HG03520 (cell line): ENCODE data around the gene NES.

ENCODE experiments used
- ATAC-seq: cut with Tn5 transposase; IDR thresholded peaks from one replicate; pipeline ENCODE4 v1.9.1; 2021; ENCODE audit warnings: mild to moderate bottlenecking, moderate library complexity; ENCODE audit not compliant: unreplicated experiment

The NES gene, protein sequence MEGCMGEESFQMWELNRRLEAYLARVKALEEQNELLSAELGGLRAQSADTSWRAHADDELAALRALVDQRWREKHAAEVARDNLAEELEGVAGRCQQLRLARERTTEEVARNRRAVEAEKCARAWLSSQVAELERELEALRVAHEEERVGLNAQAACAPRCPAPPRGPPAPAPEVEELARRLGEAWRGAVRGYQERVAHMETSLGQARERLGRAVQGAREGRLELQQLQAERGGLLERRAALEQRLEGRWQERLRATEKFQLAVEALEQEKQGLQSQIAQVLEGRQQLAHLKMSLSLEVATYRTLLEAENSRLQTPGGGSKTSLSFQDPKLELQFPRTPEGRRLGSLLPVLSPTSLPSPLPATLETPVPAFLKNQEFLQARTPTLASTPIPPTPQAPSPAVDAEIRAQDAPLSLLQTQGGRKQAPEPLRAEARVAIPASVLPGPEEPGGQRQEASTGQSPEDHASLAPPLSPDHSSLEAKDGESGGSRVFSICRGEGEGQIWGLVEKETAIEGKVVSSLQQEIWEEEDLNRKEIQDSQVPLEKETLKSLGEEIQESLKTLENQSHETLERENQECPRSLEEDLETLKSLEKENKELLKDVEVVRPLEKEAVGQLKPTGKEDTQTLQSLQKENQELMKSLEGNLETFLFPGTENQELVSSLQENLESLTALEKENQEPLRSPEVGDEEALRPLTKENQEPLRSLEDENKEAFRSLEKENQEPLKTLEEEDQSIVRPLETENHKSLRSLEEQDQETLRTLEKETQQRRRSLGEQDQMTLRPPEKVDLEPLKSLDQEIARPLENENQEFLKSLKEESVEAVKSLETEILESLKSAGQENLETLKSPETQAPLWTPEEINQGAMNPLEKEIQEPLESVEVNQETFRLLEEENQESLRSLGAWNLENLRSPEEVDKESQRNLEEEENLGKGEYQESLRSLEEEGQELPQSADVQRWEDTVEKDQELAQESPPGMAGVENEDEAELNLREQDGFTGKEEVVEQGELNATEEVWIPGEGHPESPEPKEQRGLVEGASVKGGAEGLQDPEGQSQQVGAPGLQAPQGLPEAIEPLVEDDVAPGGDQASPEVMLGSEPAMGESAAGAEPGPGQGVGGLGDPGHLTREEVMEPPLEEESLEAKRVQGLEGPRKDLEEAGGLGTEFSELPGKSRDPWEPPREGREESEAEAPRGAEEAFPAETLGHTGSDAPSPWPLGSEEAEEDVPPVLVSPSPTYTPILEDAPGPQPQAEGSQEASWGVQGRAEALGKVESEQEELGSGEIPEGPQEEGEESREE (N-terminal part only)

DNA sequence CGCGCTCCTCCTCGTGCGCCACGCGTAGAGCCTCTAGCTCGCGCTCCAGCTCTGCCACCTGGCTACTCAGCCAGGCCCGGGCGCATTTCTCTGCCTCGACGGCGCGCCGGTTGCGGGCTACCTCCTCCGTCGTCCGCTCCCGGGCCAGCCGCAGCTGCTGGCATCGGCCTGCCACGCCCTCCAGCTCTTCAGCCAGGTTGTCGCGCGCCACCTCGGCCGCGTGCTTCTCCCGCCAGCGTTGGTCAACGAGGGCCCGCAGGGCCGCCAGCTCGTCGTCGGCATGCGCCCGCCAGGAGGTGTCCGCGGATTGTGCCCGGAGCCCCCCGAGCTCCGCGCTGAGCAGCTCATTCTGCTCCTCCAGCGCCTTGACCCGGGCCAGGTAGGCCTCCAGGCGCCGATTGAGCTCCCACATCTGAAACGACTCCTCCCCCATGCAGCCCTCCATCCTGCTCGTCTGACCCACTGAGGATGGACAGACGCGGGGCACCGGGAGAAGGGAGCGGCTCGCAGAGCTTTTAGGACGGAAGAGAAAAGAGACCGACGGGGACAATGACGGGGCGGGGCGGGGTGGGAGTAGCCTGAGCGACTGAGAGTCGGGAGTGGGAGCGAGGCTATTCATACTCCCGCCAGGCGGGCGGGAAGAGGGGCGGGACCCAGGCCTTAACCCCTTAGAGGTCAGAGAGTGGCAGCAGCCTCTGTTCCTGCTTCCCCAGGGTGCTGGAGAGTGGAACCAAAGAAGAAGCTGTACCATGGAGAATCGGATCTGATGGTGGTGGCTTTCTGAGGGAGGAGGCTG lies at the start of gene NES:
TSS of gene NES (minus strand) at position 588 of the 796 bp plus-strand sequence. CDS start at position 445, 143 bp downstream.
- no peak for ATAC-seq

DNA sequence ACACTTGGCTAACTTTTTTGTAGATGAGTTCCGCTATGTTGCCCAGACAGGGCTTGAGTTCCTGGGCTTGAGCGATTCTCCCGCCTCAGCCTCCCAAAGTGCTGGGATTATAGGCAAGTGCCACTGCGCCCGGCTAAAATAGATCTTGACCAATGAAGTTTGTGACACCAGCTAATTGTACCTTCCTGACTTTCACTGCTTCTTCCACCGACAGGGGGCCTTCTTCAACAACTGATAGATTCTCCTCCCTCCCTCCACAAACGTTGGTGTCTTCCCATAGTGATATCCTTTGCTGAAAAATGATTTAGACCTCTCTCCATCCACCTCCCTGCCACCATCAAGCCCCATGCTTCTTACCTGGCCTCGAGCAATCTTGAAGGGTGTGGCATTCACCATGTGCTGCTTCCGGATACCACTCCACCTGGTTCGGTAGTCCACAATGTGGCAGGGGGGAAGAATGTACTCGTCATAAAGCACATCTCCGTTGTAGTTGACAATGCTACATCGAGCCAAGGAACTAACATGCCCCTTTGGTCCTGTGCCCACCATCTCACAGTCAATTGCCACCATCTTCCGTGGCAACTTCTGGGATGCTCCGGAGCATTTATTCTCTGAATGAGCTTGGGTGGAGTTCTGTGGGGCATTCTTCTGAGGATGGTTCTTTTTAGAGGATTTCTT lies 49.5 kb upstream of the NES start:
- no peak for ATAC-seq

DNA sequence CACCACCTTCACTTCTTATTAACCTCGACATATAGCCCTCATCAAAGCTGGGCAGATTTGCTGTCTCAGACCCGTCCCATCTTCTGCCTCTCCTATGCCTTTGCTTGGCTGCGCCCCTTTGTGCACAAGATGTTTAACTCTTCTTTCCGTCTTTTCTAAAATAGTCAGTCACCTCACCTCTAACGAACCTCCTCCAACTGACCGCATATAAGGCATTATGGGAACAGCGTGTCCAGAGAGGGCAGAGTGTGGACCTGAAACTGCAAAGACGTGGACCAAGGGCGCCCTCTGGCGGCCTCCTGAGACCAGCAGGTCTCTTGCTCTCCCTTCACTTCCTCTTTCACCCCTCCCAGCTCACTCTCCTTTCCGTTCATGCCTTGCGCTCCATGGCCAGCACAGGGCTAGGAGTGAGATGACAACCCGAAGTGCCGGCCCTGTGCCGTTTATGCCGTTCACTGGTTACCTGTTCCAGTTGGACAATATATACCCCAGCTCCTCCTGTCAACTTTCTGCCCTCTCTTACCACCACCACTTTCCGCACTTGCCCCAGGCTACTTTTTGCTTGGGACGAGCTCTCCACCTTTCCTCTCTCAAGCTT lies 48.6 kb upstream of the NES start:
- peak; percentile 32 for ATAC-seq

DNA sequence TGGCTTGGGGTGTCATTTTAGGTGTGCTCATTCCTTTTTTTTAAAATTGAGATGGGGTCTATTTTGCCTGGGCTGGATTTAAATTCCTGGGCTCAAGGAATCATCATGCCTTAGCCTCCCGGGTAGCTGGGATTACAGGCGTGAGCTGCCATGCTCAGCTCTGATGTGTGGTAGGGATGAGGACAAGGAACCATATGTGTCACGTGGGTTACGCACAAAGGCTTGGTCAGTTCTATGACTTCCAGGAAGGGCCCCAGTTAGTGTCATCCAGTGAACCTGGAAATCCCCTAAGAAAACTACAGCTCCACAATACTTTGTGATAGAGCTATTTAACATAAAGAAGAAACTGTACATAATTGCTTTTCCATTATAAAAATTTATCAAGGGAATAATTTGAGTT lies 44.3 kb upstream of the NES start:
- ATAC-seq, result no peak

DNA sequence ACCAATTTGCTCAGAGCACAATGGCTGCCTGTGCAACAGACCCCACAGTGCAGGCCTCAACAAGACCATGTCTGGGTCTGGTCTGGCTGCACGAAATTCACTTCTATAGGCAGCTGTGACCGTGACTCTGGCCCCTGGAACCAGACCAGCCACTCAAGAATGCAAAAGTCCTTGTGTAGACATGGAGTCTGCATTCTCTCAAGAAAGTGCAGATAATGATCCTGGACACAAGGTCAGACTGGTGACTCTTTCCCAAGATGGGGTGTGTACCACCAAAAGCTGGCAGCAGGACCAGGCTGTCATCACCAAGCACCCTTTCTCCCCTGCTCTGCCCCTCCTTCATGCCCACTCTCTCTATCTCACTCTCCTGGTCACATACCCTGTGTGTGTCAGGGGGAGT lies 43.9 kb upstream of the NES start:
- no peak for ATAC-seq

DNA sequence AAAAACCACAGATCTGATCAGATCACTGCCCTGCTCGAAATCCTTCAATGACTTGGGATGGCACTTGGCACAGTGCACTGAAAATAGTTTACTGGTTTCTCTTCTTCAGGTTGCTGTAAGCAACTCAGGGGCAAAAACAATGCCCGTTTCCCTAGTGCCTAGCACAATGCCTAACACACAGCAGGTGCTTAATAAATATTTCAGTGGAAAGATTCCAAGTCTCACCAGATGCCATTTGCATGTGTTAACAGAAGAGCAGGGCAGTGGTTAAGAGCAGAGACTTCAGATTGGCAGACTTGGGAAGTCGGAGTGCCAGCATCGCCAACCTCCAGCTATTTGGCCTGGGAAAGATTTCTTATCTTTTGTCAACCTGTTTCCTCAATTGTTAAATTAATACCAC lies 40.1 kb upstream of the NES start:
- no peak for ATAC-seq

DNA sequence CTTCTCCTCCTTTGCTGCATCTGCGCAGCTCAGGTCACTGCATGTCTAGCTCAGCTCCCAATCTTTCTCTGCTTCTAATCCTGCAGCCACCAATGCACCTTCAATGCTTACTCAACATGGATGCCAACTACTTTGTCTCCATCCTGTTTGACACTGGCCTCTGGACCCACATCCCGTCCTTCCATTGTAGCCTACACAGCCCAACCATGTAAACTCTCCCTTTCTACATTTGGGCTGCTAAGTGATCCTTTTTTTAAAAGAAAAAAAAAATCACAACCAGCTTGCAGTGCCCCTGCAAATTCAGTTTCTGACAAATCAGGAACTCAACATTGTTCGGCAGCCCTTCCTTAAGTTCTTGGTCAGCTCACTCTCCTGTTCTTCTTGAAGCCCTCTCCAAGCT lies 37.6 kb upstream of the NES start:
- ATAC-seq, result no peak

DNA sequence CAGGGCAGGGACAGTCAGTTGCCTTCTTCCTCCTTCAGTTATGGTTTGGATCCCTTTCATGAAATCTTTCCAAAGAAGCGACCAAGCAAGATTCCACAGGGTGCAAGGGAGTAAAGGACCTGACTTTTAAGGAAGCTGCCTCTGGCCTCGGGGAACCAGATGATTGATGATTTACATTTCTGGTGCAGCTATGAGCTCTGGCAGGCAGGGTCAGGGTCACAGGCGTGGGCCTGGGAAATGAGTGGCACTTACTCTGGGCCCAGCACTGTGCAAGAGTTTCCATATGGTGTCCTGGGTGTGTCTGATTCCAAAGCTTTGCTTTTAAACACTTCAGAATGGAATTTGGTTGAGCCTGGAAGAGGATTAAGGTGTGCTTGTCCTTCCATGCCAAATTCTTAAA lies 35.4 kb upstream of the NES start:
- ATAC-seq, result no peak

DNA sequence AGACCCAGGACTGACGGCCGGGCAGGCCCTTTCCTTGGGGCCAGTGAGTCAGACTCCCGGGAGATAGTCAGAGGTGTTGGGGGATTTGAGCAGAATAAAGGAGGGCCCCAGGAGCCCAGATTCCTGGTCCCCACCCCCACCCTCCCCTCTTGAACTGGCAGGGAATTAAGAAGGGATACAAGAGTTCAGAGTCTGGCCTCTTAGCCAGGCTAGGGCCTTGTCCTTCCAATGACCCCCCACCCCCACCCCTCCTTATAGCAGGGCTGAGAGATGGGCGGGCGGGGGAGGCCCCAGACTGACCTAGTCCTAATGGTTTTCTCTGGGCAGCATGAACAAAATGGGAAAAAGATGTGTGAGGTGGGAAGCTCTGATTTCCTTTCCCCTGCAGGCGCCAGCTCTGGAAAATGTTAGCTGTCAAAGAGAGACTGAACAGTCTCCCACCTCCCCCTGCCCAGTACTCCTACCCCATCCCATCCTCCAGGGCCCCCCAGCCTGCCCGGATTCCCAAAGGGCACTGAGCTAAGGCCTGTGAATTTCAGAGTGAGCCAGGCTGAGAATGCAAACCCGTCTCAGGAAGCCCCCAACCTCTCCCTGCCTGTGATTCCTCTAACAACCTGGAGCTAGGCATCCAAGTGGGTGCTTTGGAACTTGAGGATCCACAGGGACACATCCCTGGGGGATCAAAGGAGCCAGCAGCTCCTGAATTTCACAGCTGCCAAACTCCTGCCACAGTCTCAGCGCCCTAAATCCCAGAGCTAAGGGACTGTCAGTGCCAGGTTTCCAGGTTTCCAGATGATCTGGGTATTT lies 34.0 kb upstream of the NES start:
- no peak for ATAC-seq

DNA sequence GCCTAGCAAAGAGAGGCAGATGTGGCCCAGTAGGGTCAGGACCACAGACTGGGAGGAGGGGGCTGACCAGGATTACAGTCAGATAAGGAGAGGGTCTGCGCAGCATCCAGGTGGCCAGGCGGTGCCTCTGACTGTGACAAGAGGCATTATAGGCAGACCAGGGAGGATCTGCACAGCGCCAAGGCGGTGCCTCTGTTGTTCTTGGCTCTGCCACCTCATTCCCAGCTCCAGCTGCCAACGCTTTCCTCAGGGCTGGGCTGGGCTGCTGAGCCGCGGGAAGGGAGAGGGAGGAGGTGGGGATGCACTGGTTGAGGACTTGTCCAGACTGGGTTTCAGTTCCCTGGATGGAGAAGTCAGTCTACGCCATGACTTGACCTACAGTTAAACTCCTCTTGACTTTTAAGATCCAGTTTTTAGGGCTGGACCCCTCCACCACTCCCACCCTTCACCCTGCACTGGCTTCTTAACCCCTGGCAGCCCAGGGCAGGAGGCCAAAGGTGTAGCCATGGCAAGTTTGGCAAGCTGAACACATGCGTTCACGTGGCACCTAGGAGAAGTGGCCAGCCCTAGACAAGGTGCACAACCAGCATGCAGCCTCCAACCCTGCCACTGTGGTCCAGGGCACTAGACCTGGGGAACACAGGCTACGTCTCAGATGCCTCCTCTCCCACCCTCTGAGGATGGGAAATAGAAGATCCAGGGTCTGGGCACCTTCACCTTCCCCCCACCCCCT lies 32.7 kb upstream of the NES start:
- no peak for ATAC-seq

DNA sequence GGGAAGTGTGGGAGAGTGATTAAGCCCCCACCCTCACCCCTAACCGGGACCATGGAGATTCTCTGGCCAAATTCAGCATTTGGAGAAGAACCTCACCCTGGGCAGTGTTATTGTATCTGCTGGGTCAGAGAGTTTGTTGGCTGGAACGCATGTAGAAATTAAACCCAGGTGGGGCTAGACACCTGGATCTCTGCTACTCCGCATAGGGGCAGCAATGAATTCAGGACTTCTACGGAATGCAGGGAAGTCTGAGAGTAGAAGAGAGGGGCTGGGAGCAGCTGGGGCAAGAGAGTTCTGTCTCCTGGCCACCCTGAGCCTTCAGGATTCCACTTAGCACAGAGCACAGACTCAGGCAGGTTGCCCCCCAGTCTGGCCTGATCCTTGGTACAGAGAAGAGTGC lies 31.8 kb upstream of the NES start:
- no peak for ATAC-seq

DNA sequence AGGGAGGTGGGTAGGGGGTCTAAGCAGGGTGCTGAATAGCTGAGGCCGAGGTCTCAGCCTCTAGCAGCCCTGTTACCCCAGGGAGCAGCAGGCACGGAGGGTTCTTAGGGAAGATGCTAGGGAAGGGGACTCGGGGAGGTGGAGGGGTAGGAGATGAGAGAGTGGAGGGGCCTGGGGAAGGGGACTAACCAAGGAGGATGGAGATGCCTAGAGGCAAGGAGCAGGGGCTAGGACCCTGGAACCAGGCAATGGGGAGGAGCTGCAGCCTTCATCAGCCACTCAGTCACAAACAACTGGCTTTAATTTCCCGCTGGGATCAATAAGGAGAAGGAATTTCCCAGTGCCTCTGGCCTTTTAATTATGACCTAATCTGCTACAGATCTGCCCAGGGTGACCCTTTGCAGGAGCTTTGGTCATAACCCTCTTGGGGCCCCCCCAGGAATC lies 31.0 kb upstream of the NES start:
- no peak for ATAC-seq

DNA sequence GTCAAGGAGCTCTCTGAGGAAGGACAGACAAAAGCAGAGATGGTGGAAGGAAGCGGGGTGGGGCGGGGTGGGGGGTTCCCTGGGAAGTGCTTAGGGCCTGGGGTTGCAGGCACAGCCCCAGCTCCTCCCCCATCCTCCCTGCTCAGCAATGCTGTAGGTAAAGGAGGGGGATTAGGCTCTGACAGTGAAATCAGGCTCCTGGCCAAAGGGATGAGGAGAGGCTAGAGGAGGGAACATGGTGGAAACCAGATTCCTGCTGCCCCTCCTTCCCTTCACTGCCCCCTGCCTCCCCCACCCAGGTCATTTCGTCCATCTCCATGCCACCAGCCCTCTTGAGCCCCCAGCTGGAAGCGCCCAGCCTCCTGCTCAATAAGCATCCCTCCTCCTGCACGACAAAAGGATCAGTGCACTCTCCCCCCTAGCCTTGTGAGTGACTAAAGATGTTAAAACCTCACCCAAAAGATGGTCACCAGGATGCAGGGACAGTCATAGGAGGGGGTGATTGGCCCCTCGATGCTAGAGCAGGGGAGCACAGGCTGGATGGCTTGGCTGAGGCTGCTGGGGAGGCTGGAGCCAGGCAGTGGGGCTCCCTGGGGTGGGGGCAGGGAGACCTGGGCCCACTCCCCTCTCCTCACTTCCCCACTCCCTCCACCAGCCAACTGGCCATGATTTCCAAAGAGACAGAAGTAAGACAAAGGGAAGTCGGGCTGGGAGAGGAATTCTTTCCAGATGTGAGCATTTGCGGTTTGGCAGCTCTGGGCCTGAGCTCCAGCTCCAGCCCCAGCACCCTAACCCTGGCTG lies 30.4 kb upstream of the NES start:
- no peak for ATAC-seq

DNA sequence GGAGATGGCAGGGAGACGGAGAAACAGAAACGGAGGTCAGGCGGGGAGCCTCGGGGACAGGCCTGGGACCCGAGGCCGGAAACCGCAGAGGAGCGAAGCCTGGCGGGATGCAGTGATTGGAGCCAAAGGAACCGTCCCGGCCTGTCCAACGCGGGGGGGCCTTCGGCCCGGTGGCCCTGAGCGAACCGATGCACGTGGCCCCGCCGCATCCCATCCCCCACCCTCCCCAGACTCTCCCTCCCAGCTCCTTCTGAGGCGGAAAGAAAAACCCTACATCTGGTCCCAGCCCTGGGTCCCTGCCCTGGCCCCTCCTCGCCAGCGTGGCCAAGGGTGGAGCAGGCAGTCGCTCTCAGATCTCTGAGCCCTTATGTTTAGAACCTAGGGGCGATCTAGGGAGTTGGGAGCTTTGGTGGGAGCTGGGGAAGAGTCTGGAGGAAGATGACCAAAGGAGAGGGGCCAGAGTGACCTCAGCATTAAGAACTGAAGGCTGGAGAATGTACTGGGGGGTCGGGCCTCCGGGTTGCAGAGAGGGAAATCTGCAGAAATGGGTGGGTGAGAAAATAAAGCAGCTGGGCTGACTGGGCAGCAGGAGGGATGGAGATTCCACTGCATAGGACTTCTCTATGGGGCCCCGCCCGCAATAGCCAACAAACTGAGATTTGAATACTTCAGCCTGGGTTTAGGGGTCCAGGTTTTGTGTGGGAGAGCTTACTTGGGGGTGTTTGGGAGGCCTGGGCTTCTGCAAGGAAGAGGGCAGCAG lies 29.6 kb upstream of the NES start:
- ATAC-seq, result no peak

DNA sequence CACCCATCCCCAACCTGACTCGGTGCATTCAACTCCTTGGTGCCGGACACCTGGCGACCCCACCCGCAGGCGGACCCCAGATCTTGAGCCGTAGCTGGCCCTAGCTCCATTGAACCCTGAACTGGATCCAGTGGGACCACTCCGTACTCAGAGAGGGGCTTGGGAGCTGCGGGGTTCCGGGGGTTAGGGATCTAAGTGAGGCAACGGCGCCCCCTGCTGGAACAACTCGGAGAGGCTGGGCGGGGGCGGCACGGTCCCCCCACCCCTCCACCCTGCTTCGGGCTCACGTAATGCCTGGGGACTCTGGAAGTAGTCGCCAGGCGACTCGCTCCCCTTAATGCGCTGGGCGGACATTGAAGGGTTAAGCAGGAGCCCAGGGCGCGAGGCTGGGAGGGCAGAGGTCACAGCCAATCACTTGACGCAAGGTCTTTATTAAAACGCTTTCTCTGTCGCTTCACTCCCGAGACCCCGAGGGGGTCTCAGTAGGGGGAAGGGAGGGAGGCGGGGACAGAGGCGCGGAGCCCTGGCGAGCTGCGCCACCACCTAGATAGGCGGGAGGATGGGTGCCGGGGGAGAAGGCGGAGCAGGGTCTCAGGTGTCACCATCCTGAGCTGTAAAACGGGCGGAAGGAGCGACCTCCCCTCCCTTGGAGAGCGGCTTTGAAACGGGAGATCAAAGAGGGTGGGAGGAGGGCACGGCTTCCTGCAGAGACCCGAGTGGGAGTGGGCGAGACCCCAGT lies 28.9 kb upstream of the NES start:
- ATAC-seq, result no peak
